ENCODE data around the gene IL34. TPM values are rescaled to one million over a fixed set of nuclear protein-coding genes. Genes with fewer than 3 reads are reported as not detected.

IL34 gene
- total and polyA plus RNA-seq, 2 of the 8 experiments (the other 6 are each of a cell fraction or from before 2014, with no cell fraction given), result 4.6 to 5.6 TPM

DNA sequence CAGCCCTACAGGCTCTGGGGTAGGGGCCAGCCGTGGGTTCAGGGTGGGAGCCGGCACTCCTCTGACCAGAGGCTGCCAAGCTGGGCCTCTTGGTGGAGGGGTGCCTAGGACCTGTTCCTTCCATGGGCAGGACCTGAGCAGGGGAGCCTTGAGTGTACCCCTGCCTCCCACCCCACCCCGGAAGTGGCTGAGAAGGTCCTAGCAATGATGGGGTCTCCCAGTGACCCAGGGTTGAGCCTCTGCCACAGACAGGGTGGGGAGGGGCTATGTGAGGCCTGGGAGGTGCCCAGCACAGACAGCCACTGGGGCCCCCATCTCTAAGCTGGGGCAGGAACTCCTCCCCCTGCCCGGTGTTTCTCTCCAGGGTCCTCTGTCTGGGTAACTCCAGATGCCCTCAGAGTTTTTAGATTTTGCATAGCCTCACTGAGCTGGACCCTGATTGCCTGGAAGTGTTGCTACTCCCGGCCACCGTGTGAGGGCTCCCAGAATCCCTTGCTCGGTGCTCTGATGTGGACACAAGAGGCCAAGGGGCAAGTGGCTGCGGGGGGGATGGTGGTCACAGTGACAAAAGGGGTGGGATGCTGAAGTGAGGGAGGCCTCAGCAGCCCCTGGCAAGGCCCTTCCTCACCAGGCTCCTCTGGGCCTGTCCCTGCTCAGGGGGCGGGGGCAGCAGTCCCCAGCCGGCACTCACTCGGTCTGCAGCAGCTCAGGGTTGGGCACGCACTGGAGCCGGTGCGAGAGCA is 45.9 kb downstream of the IL34 start:
- H2BK20ac ChIP-seq (ENCODE audit: low read length), result no peak overlapping the region
- 0 out of 2 replicates have a peak overlapping the region, but pooled peaks have one; percentile 55 for H3K27ac ChIP-seq (ENCODE audit: low read depth, low read length)
- no peaks in the 10 kb centered on the region for H4K20me1 ChIP-seq (replicated peaks in 1 of 2; ENCODE audit: control insufficient read depth in 1 of 2, insufficient read depth in 2 of 2, low read length in 2 of 2)
- no peak overlapping the region for H3K4me3 ChIP-seq (ENCODE audit: extremely low read depth in 1 of 4, insufficient read depth in 2 of 4, low read depth in 3 of 4, low read length in 4 of 4)
- no peak overlapping the region for H3K18ac ChIP-seq (ENCODE audit: extremely low read depth, low read length)
- H2AK5ac ChIP-seq (ENCODE audit: low read depth, low read length), result peak overlapping the region; percentile 82
- peak overlapping the region; percentile 88 for H4K91ac ChIP-seq (replicated peaks; ENCODE audit: insufficient read length, low read length)
- no peak overlapping the region for H2BK120ac ChIP-seq (replicated peaks; ENCODE audit: low read depth, low read length)
- no peaks in the 10 kb centered on the region for H3K9me3 ChIP-seq (ENCODE audit: insufficient read depth in 2 of 2, low read depth in 1 of 2, low read length in 1 of 2)
- ChIA-PET CTCF (ENCODE audit: partially characterized antibody) (interaction anchor here (0.8 to 6.8 kb wide), 7 partner anchors 10 to 79 kb away, joined by 3 to 49 read pairs (median 7); no protein-coding TSS in a partner anchor), POLR2A (ENCODE audit: partially characterized antibody) (interaction anchor here (0.9 to 1.7 kb wide), 4 partner anchors 9 to 15 kb away, joined by 3 to 4 read pairs (median 4); no protein-coding TSS in a partner anchor)
- no peaks in the 10 kb centered on the region; the same call in 1 of the 2 replicates for H3K79me1 ChIP-seq (ENCODE audit: low read depth, low read length)
- WGBS, 2 experiments (ENCODE audit: extremely low coverage in 1 of 2, insufficient coverage in 1 of 2, insufficient read length in 1 of 2, insufficient replicate concordance in 2 of 2, low coverage in 1 of 2, low lambda C conversion rate in 2 of 2, missing lambda C conversion rate in 1 of 2), result 95% methylated on average over 14 of the region's 14 CpGs; no CpG with 5 or more reads in 1 of the 2 experiments
- H2BK15ac ChIP-seq (ENCODE audit: low read length), result no peak overlapping the region
- H3K14ac ChIP-seq (ENCODE audit: insufficient read length), result no peak overlapping the region
- H3K23me2 ChIP-seq (ENCODE audit: low read depth, low read length), result no peaks in the 10 kb centered on the region
- H2AFZ ChIP-seq (ENCODE audit: low read length), result no peak overlapping the region
- peak overlapping the region; percentile 83 for H2BK5ac ChIP-seq (ENCODE audit: low read depth, low read length)
- no peak overlapping the region for H3K23ac ChIP-seq (ENCODE audit: insufficient read length)
- peaks cover 5 to 34% (median 24%) of the 10 kb centered on the region in 4 experiments for H3K4me1 ChIP-seq (replicated peaks in 1 of 4; ENCODE audit: control insufficient read depth in 3 of 4, insufficient read depth in 4 of 4, low read length in 3 of 4)
- no peak overlapping the region for H3K56ac ChIP-seq (replicated peaks; ENCODE audit: insufficient read length, low read depth, low read length)
- FAIRE-seq, result no peak
- peak overlapping the region; percentile 89 for H4K8ac ChIP-seq (ENCODE audit: extremely low read depth, insufficient read depth, low read length)
- H4K5ac ChIP-seq (ENCODE audit: insufficient read length, low read depth, low read length), result no peak overlapping the region
- peak overlapping the region; percentile 90; the same call in 1 of the 2 replicates for H2BK12ac ChIP-seq (ENCODE audit: low read depth, low read length)
- no peak for DNase-seq (ENCODE audit: low read depth in 1 of 2, low spot score in 2 of 2)
- H3K9ac ChIP-seq (replicated peaks in 1 of 4; ENCODE audit: extremely low read depth in 1 of 4, low read depth in 3 of 4, low read length in 3 of 4), result no peak overlapping the region
- H3K27me3 ChIP-seq (replicated peaks in 1 of 4; ENCODE audit: control insufficient read depth in 3 of 4, extremely low read depth in 1 of 4, insufficient read depth in 3 of 4, low read length in 3 of 4), result no peaks in the 10 kb centered on the region
- H3K4ac ChIP-seq (replicated peaks; ENCODE audit: insufficient read length, low read depth, low read length), result no peak overlapping the region
- no peak overlapping the region for H3K4me2 ChIP-seq (ENCODE audit: insufficient read depth in 1 of 2, low read depth in 2 of 2, low read length in 2 of 2)
- H3K79me2 ChIP-seq (ENCODE audit: control insufficient read depth in 1 of 2, insufficient read depth in 2 of 2, low read length in 2 of 2), result no peaks in the 10 kb centered on the region
- H3K36me3 ChIP-seq (ENCODE audit: control insufficient read depth in 2 of 4, insufficient read depth in 4 of 4, low read length in 3 of 4), result no peaks in the 10 kb centered on the region
- TF ChIP-seq JUND (IDR thresholded peaks at IDR 0.05; ENCODE audit: low read length) (no peak), EP300 (IDR thresholded peaks at IDR 0.05; ENCODE audit: borderline replicate concordance in 1 of 2, low read depth in 2 of 2, low read length in 2 of 2) (no peak), SIN3A (conservative IDR thresholded peaks at IDR 0.05 in 1 of 2, IDR thresholded peaks at IDR 0.05 in 1 of 2; ENCODE audit: low read depth in 1 of 2, low read length in 2 of 2) (no peak), SIX5 (IDR thresholded peaks at IDR 0.05; ENCODE audit: low read depth, low read length) (no peak), SIRT6 (IDR thresholded peaks at IDR 0.05; ENCODE audit: low read length) (no peak), SP1 (IDR thresholded peaks at IDR 0.05; ENCODE audit: low read depth, low read length) (no peak), POLR2AphosphoS5 (IDR thresholded peaks at IDR 0.05; ENCODE audit: low read depth, low read length) (no peak), KDM5A (IDR thresholded peaks at IDR 0.05; ENCODE audit: low read length) (no peak), CTBP2 (IDR thresholded peaks at IDR 0.05; ENCODE audit: borderline replicate concordance, insufficient read depth, insufficient read length, low read length) (no peak), RFX5 (IDR thresholded peaks at IDR 0.05; ENCODE audit: borderline replicate concordance, low read depth, low read length) (no peak)
- TF ChIP-seq, protein P1, sequence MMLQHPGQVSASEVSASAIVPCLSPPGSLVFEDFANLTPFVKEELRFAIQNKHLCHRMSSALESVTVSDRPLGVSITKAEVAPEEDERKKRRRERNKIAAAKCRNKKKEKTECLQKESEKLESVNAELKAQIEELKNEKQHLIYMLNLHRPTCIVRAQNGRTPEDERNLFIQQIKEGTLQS (IDR thresholded peaks at IDR 0.05; ENCODE audit: insufficient read depth, low read depth, low read length), result no peak

Data from H1 (cell line).